ENCODE measurements around the gene LAMB1.

DNA sequence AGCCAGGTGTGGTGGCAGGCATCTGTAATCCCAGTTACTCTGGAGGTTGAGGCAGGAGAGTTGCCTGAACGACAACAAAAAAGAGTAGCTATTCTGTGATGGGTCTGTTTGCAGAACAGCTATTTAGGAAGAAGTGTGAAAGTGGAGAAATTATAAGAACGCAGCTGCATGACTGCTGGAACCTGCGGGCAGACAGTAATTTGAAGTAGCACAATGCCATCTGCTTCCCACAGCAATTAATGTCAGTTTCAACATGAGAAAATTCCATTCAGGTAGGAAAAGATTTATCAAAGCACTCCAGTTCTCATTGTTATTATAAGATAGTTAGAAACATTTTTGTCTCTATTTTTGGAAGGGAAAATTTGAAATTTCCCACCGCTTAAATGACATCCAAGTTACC, 21.5 kb downstream of the LAMB1 start:
- no peak for TF ChIP-seq POLR2A (IDR thresholded peaks at IDR 0.05; ENCODE audit: low read length)
- no peak for TF ChIP-seq GATA1 (IDR thresholded peaks at IDR 0.05; ENCODE audit: low read depth, low read length)

Data from erythroblast (primary cell).